ENCODE results near the gene GNG11. TPM values are rescaled to one million over a fixed set of nuclear protein-coding genes. Genes with fewer than 3 reads are reported as not detected.

The GNG11 gene
- total RNA-seq, result 35.2 and 43.6 TPM in 2 replicates

- TF ChIP-seq CTCF (conservative IDR thresholded peaks at IDR 0.05; ENCODE audit: low read depth, low read length), result no peak
- no peak for DNase-seq (ENCODE audit: low read depth)
- peak within 1 kb of the TSS; percentile 82 for H3K4me3 ChIP-seq (ENCODE audit: low read depth, low read length)
Measured at GRCh38 chr7:93921607-93922566, at the start of gene GNG11. TSS of gene GNG11 (plus strand) at chr7:93921735. CDS start at chr7:93922138, 403 bp downstream.

- TF ChIP-seq CTCF (conservative IDR thresholded peaks at IDR 0.05; ENCODE audit: low read depth, low read length), result no peak
- no peak overlapping the region for H3K4me3 ChIP-seq (ENCODE audit: low read depth, low read length)
- no peak for DNase-seq (ENCODE audit: low read depth)
Measured at GRCh38 chr7:93873998-93874574, 47.4 kb upstream of the GNG11 start.

- H3K4me3 ChIP-seq (ENCODE audit: low read depth, low read length), result no peak overlapping the region
- no peak for TF ChIP-seq CTCF (conservative IDR thresholded peaks at IDR 0.05; ENCODE audit: low read depth, low read length)
- DNase-seq (ENCODE audit: low read depth), result no peak
Measured at GRCh38 chr7:93877742-93878141, 43.8 kb upstream of the GNG11 start.

GRCh38 chr7:93879356-93879755 lies 42.2 kb upstream of the GNG11 start:
- no peak overlapping the region for H3K4me3 ChIP-seq (ENCODE audit: low read depth, low read length)
- DNase-seq (ENCODE audit: low read depth), result no peak
- TF ChIP-seq CTCF (conservative IDR thresholded peaks at IDR 0.05; ENCODE audit: low read depth, low read length), result no peak

GRCh38 chr7:93882468-93882867 lies 39.1 kb upstream of the GNG11 start:
- DNase-seq (ENCODE audit: low read depth), result no peak
- no peak overlapping the region for H3K4me3 ChIP-seq (ENCODE audit: low read depth, low read length)
- TF ChIP-seq CTCF (conservative IDR thresholded peaks at IDR 0.05; ENCODE audit: low read depth, low read length), result no peak

- TF ChIP-seq CTCF (conservative IDR thresholded peaks at IDR 0.05; ENCODE audit: low read depth, low read length), result no peak
- no peak for DNase-seq (ENCODE audit: low read depth)
- no peak overlapping the region for H3K4me3 ChIP-seq (ENCODE audit: low read depth, low read length)
Measured at GRCh38 chr7:93883078-93883916, 38.2 kb upstream of the GNG11 start.
